Breast epithelium (tissue), 4 donors: Measurements from ENCODE around the gene IGFBP7. TPM values are rescaled to one million over a fixed set of nuclear protein-coding genes. Genes with fewer than 3 reads are reported as not detected.

Experiments
- DNase-seq, 2 donors: peaks; one replicate each; pipeline ENCODE4 v3.0.0-alpha.2; 2019; ENCODE audit warnings: low spot score in 2 of 2
- H3K27ac ChIP-seq, 2 donors: fragments of 200-600 bp; sonication (generic) in 1 of 2; one replicate each; pipeline ENCODE4 v1.5.1; 2016 to 2019; ENCODE audit warnings: mild to moderate bottlenecking in 1 of 2
- H3K27me3 ChIP-seq, 2 donors: fragments of 200-600 bp; sonication (generic) in 1 of 2; one replicate each; pipeline versions ENCODE4 v1.5.1 to v1.6.0; 2017 to 2019; ENCODE audit warnings: control low read depth in 1 of 2, mild to moderate bottlenecking in 1 of 2
- H3K36me3 ChIP-seq: fragments of 200-600 bp; one replicate; pipeline ENCODE4 v1.5.1; 2019
- H3K4me1 ChIP-seq, 2 donors: fragments of 200-600 bp; sonication (generic); one replicate each; pipeline ENCODE4 v1.5.1; 2016 to 2019; ENCODE audit warnings: control low read depth in 1 of 2
- H3K4me3 ChIP-seq, 3 donors: fragments of 200-600 bp; sonication (generic); 1 replicate in 2 of 3; 2 replicates in 1 of 3; pipeline ENCODE4 v1.5.1; 2016 to 2019; ENCODE audit warnings: mild to moderate bottlenecking in 3 of 3, moderate library complexity in 2 of 3
- H3K9me3 ChIP-seq, 2 donors: fragments of 200-600 bp; sonication (generic) in 1 of 2; one replicate each; pipeline ENCODE4 v1.5.1; 2016 to 2019; ENCODE audit warnings: control low read depth in 1 of 2
- POLR2A ChIP-seq: fragments of 450-650 bp; IDR thresholded peaks from one replicate; pipeline ENCODE4 v1.6.1; 2016; ENCODE audit warnings: antibody characterized with exemption, mild to moderate bottlenecking, moderate library complexity
- POLR2AphosphoS5 ChIP-seq, 3 donors: sonication (generic); formaldehyde crosslinking; IDR thresholded peaks; one replicate each; pipeline ENCODE4 v1.6.1; 2017; ENCODE audit warnings: antibody characterized with exemption in 3 of 3
- intact Hi-C: fragments of 100-400 bp; cut with DNase I; formaldehyde crosslinking; loops from one replicate; pipeline ENCODE4 v1.15.1; 2023; ENCODE audit warnings: low total_unique reads
- total RNA-seq, 3 donors: library from RNA; depleted of rRNA; stranded (reverse); fragments of >200 nt; gene quantifications; one replicate each; pipeline ENCODE4 v1.1.0, GENCODE V29; 2016
- TF ChIP-seq, protein P1 (sequence below), 3 donors: fragments of 450-650 bp; IDR thresholded peaks; one replicate each; pipeline ENCODE4 v1.5.1; 2016 to 2017; ENCODE audit warnings: antibody characterized with exemption in 3 of 3, mild to moderate bottlenecking in 3 of 3, moderate library complexity in 3 of 3

IGFBP7 gene
- total RNA-seq, 3 donors from 2014 or later: 205 to 769 (median 622) TPM

GRCh38 chr4:57098415-57098814 is 11.8 kb downstream of the IGFBP7 start:
- Histone ChIP-seq H3K36me3 (no peaks in the 10 kb centered on the region), H3K9me3 (no peaks in the 10 kb centered on the region), H3K4me3 (no peak overlapping the region), H3K27me3 (no peaks in the 10 kb centered on the region), H3K27ac (peak overlapping the region in 1 of 2 donors; percentile 60), H3K4me1 (no peaks in the 10 kb centered on the region)
- intact Hi-C loops: no loop called here
- DNase-seq: no peak
- TF ChIP-seq POLR2AphosphoS5 (IDR thresholded peaks at IDR 0.05): no peak
- no peak for TF ChIP-seq POLR2A
- TF ChIP-seq, protein P1, sequence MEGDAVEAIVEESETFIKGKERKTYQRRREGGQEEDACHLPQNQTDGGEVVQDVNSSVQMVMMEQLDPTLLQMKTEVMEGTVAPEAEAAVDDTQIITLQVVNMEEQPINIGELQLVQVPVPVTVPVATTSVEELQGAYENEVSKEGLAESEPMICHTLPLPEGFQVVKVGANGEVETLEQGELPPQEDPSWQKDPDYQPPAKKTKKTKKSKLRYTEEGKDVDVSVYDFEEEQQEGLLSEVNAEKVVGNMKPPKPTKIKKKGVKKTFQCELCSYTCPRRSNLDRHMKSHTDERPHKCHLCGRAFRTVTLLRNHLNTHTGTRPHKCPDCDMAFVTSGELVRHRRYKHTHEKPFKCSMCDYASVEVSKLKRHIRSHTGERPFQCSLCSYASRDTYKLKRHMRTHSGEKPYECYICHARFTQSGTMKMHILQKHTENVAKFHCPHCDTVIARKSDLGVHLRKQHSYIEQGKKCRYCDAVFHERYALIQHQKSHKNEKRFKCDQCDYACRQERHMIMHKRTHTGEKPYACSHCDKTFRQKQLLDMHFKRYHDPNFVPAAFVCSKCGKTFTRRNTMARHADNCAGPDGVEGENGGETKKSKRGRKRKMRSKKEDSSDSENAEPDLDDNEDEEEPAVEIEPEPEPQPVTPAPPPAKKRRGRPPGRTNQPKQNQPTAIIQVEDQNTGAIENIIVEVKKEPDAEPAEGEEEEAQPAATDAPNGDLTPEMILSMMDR (IDR thresholded peaks at IDR 0.05): no peak

DNA sequence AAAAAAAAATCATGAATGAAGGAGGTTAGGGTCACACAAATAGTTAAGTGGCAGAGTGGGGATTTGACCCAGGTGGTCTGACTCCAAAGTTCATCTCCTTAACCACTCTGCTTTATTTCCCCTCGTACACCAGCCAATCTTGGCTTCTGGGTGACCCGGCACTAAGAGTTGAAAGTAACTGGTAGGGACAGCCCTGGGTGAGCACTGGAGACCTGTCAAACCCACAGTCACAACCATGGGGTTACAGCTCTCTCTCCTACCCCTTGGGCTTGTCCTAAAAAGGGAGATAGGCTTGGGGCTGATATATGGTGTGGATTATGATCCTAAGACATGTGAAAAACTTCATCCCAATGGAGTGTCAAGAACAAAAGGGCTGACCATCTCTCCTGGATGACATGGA is 12.5 kb downstream of the IGFBP7 start:
- H3K4me1 ChIP-seq: no peaks in the 10 kb centered on the region
- H3K36me3 ChIP-seq: no peaks in the 10 kb centered on the region
- H3K4me3 ChIP-seq: no peak overlapping the region
- TF ChIP-seq, protein P1 (IDR thresholded peaks at IDR 0.05): no peak
- no peak for TF ChIP-seq POLR2A
- TF ChIP-seq POLR2AphosphoS5 (IDR thresholded peaks at IDR 0.05): no peak
- peak overlapping the region in 1 of 2 donors; percentile 62 for H3K27ac ChIP-seq
- intact Hi-C loops: no loop called here
- H3K9me3 ChIP-seq: no peaks in the 10 kb centered on the region
- no peaks in the 10 kb centered on the region for H3K27me3 ChIP-seq
- no peak for DNase-seq

DNA sequence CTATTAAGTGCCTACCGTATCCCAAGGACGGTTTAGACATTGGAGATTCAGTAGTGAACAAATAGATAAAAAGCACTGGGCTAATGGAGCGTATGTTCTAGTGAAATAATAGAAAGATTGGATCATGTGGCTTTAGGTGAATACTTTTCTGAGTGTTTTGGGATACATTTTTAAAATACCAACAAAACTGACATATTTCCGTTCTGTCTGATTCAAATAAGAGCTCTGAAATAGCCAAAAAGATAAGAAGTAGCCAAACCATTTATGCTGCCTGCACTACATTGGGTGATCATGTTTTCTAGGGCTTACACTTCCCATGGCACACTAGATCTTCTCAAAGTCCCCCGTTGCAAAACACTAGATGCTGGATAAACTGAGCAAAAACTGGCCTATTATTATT is 14.2 kb downstream of the IGFBP7 start:
- H3K4me1 ChIP-seq: no peaks in the 10 kb centered on the region
- H3K27ac ChIP-seq: no peak overlapping the region
- H3K9me3 ChIP-seq: no peaks in the 10 kb centered on the region
- intact Hi-C loops: no loop called here
- no peak overlapping the region for H3K4me3 ChIP-seq
- H3K27me3 ChIP-seq: no peaks in the 10 kb centered on the region
- no peak for TF ChIP-seq POLR2AphosphoS5 (IDR thresholded peaks at IDR 0.05)
- TF ChIP-seq, protein P1 (IDR thresholded peaks at IDR 0.05): no peak
- no peak for TF ChIP-seq POLR2A
- no peaks in the 10 kb centered on the region for H3K36me3 ChIP-seq
- no peak for DNase-seq

GRCh38 chr4:57095245-57095644 is 14.9 kb downstream of the IGFBP7 start:
- TF ChIP-seq POLR2A (no peak), POLR2AphosphoS5 (IDR thresholded peaks at IDR 0.05) (no peak)
- TF ChIP-seq, protein P1 (IDR thresholded peaks at IDR 0.05): no peak
- no peaks in the 10 kb centered on the region for H3K4me1 ChIP-seq
- intact Hi-C loops: no loop called here

DNA sequence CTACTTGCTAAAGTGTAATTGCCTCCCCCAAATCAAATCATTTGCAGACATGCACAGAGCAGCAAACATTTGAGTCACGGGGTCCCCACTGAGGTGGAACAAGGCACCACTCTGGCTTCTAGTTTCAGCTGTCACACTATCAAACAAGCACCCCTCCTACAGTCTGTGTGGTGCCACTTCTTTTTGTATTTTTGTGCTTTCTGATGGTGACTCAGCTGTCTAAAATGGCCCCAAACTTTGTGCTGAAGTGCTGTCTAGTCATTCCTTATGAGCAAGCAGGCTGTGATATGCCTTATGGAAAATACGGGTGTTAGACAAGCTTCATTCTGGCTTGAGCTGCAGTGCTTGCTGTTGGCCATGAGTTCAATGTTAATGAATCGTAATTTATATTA is 15.4 kb downstream of the IGFBP7 start:
- TF ChIP-seq POLR2AphosphoS5 (IDR thresholded peaks at IDR 0.05) (no peak), POLR2A (no peak)
- TF ChIP-seq, protein P1 (IDR thresholded peaks at IDR 0.05): no peak
- Histone ChIP-seq H3K4me3 (no peak overlapping the region), H3K9me3 (no peaks in the 10 kb centered on the region), H3K36me3 (no peaks in the 10 kb centered on the region), H3K27me3 (no peaks in the 10 kb centered on the region), H3K4me1 (no peaks in the 10 kb centered on the region), H3K27ac (peak overlapping the region in 1 of 2 donors; percentile 38)
- no peak for DNase-seq
- intact Hi-C loops: no loop called here

More at GRCh38 chr4:57095245-57095644, 14.9 kb downstream of the IGFBP7 start:
- Histone ChIP-seq H3K27me3 (no peaks in the 10 kb centered on the region), H3K9me3 (no peaks in the 10 kb centered on the region), H3K4me3 (no peak overlapping the region), H3K36me3 (no peaks in the 10 kb centered on the region), H3K27ac (peak overlapping the region in 1 of 2 donors; percentile 38)
- DNase-seq: no peak
